ENCODE data around the gene RAMP3. TPM values are rescaled to one million over a fixed set of nuclear protein-coding genes. Genes with fewer than 3 reads are reported as not detected.

Gene RAMP3
- total and polyA plus RNA-seq, 10 of the 15 experiments (the other 5 are each of a cell fraction or from before 2014, with no cell fraction given), result not detected

- TF ChIP-seq ZBTB40 (IDR thresholded peaks at IDR 0.05; ENCODE audit: borderline replicate concordance) (no peak), BCL11A (IDR thresholded peaks at IDR 0.05; ENCODE audit: low read depth, low read length) (no peak)
These were observed 39.9 kb downstream of the RAMP3 start (continued) for GRCh38 chr7:45197461-45197860.

- DNase-seq (ENCODE audit: low read depth, low spot score) (no peak), ATAC-seq (no peak), FAIRE-seq (no peak)
- POLR2A ChIA-PET, result no interaction called here
- SMC1A ChIA-PET (ENCODE audit: uncharacterized antibody, unreplicated experiment), result no interaction called here
- Histone ChIP-seq H4K20me1 (ENCODE audit: control insufficient read depth, insufficient read depth) (no peaks in the 10 kb centered on the region), H3K27ac (ENCODE audit: control insufficient read depth, insufficient read depth) (no peak overlapping the region), H2AFZ (ENCODE audit: control insufficient read depth, low read depth, low read length) (no peak overlapping the region), H3K4me3 (no peak overlapping the region), H3K36me3 (ENCODE audit: control insufficient read depth in 2 of 2, insufficient read depth in 2 of 2, low read length in 1 of 2) (no peaks in the 10 kb centered on the region), H3K9me3 (replicated peaks; ENCODE audit: control insufficient read depth, insufficient read depth, low read length) (no peaks in the 10 kb centered on the region; the same call in 2 of the 3 replicates), H3K79me2 (ENCODE audit: control insufficient read depth, insufficient read depth, low read length) (no peaks in the 10 kb centered on the region), H3K4me1 (ENCODE audit: control insufficient read depth, insufficient read depth, low read length) (peaks cover 9% of the 10 kb centered on the region), H3K27me3 (replicated peaks in 1 of 2; ENCODE audit: control insufficient read depth in 2 of 2, insufficient read depth in 2 of 2, low read length in 1 of 2) (no peaks in the 10 kb centered on the region), H3K4me2 (ENCODE audit: control insufficient read depth, insufficient read depth) (no peak overlapping the region), H3K9ac (ENCODE audit: control insufficient read depth, insufficient read depth, low read length) (no peak overlapping the region)
- CTCF ChIA-PET, result interaction anchor here (0.5 kb wide), 1 partner anchor 45 kb away, joined by 3 read pairs; no protein-coding TSS in a partner anchor
- RAD21 ChIA-PET (ENCODE audit: unreplicated experiment), result no interaction called here
- 72% methylated on average over 3 of the region's 3 CpGs for WGBS (ENCODE audit: insufficient coverage, insufficient replicate concordance, low lambda C conversion rate, missing lambda C conversion rate)
- intact Hi-C loops (cut with micrococcal nuclease; ENCODE audit: unreplicated experiment) (no loop called here), in situ Hi-C loops (cut with MboI) (no loop called here)
- no TSS peak for BruUV-seq (replicated peaks)
- no peak for TF ChIP-seq ZNF274 (IDR thresholded peaks at IDR 0.05; ENCODE audit: insufficient read depth, insufficient read length)
- TF ChIP-seq, protein P1, sequence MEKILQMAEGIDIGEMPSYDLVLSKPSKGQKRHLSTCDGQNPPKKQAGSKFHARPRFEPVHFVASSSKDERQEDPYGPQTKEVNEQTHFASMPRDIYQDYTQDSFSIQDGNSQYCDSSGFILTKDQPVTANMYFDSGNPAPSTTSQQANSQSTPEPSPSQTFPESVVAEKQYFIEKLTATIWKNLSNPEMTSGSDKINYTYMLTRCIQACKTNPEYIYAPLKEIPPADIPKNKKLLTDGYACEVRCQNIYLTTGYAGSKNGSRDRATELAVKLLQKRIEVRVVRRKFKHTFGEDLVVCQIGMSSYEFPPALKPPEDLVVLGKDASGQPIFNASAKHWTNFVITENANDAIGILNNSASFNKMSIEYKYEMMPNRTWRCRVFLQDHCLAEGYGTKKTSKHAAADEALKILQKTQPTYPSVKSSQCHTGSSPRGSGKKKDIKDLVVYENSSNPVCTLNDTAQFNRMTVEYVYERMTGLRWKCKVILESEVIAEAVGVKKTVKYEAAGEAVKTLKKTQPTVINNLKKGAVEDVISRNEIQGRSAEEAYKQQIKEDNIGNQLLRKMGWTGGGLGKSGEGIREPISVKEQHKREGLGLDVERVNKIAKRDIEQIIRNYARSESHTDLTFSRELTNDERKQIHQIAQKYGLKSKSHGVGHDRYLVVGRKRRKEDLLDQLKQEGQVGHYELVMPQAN (conservative IDR thresholded peaks at IDR 0.05), result no peak
- TF ChIP-seq CREM (IDR thresholded peaks at IDR 0.05; ENCODE audit: low read depth), result no peak
- TF ChIP-seq SMAD5 (IDR thresholded peaks at IDR 0.05; ENCODE audit: low read depth), result no peak
- TF ChIP-seq PBX3 (IDR thresholded peaks at IDR 0.05; ENCODE audit: insufficient replicate concordance, low read depth, low read length), result no peak
- TF ChIP-seq ASH2L (IDR thresholded peaks at IDR 0.05; ENCODE audit: borderline replicate concordance, low read depth), result no peak
- no peak for TF ChIP-seq ZNF622 (IDR thresholded peaks at IDR 0.05)
- TF ChIP-seq ELK1 (IDR thresholded peaks at IDR 0.05; ENCODE audit: low read depth, low read length), result no peak
These were observed 41.4 kb downstream of the RAMP3 start for GRCh38 chr7:45198986-45199385.

All from GM12878 (cell line).